NCI-H524 treated with DMSO at 0.1 percent for 48 hours (cell line): ENCODE results near the gene PTGER2.

Experiments used
- DNase-seq: peaks from one replicate; lab custom pipeline; 2025; lab: John Stamatoyannopoulos, UW

Gene PTGER2

GRCh38 chr14:52313903-52314594 is at the start of gene PTGER2:
Gene PTGER2, plus strand, starts transcription at chr14:52314312. Its CDS starts 237 bp downstream, at chr14:52314549.
- DNase-seq: peak; percentile 16

- DNase-seq: no peak
Measured at GRCh38 chr14:52265253-52265652, 48.9 kb upstream of the PTGER2 start.

- DNase-seq: no peak
Measured at GRCh38 chr14:52266179-52266578, 47.9 kb upstream of the PTGER2 start.

GRCh38 chr14:52266782-52267181 is 47.3 kb upstream of the PTGER2 start:
- DNase-seq: no peak

GRCh38 chr14:52267501-52268278 is 46.4 kb upstream of the PTGER2 start, which contains the start of gene PTGDR:
Gene PTGDR, plus strand, starts transcription at chr14:52267698. Its CDS starts 117 bp downstream, at chr14:52267815.
- DNase-seq: no peak

- DNase-seq: no peak
Measured at GRCh38 chr14:52268279-52269061, 45.6 kb upstream of the PTGER2 start.

- DNase-seq: no peak
Measured at GRCh38 chr14:52269100-52269499, 45.0 kb upstream of the PTGER2 start.

- no peak for DNase-seq
Measured at GRCh38 chr14:52269982-52270381, 44.1 kb upstream of the PTGER2 start.

- no peak for DNase-seq
Measured at GRCh38 chr14:52271538-52271937, 42.6 kb upstream of the PTGER2 start.

GRCh38 chr14:52272375-52272774 is 41.7 kb upstream of the PTGER2 start:
- no peak for DNase-seq

- no peak for DNase-seq
Measured at GRCh38 chr14:52275372-52275771, 38.7 kb upstream of the PTGER2 start.

GRCh38 chr14:52277552-52277951 is 36.6 kb upstream of the PTGER2 start:
- DNase-seq: no peak

- DNase-seq: no peak
Measured at GRCh38 chr14:52279408-52279807, 34.7 kb upstream of the PTGER2 start.

GRCh38 chr14:52283099-52283498 is 31.0 kb upstream of the PTGER2 start:
- no peak for DNase-seq

- no peak for DNase-seq
Measured at GRCh38 chr14:52286661-52287649, 27.2 kb upstream of the PTGER2 start.

GRCh38 chr14:52296378-52296777 is 17.7 kb upstream of the PTGER2 start:
- DNase-seq: no peak

GRCh38 chr14:52298795-52299194 is 15.3 kb upstream of the PTGER2 start:
- DNase-seq: no peak

GRCh38 chr14:52299692-52300278 is 14.3 kb upstream of the PTGER2 start:
- no peak for DNase-seq

GRCh38 chr14:52303236-52303635 is 10.9 kb upstream of the PTGER2 start:
- DNase-seq: no peak

- DNase-seq: no peak
Measured at GRCh38 chr14:52304248-52304904, 9.7 kb upstream of the PTGER2 start.
